Ammon's horn (tissue), 1 donor: ENCODE results near the gene XPO5.
"Not testable (repeated sequence)": the region's sequence is repeated elsewhere in the genome, so short reads cannot be mapped to it uniquely, and the experiment has no call there.

ENCODE experiments used
- DNase-seq: peaks from one replicate; pipeline ENCODE4 v3.0.0-alpha.2; 2016; ENCODE audit warnings: low spot score

Gene XPO5

GRCh38 chr6:43575772-43576551 is at the start of gene XPO5, which contains the start of gene POLH:
Gene XPO5, minus strand, starts transcription at chr6:43576038. Its CDS starts 174 bp downstream, at chr6:43575864.
Gene POLH, plus strand, starts transcription at chr6:43576185. Its CDS starts 6,135 bp downstream, at chr6:43582320.
- DNase-seq: peak; percentile 94

- DNase-seq: no peak
These were observed 49.7 kb upstream of the XPO5 start for GRCh38 chr6:43625393-43625992.

DNA sequence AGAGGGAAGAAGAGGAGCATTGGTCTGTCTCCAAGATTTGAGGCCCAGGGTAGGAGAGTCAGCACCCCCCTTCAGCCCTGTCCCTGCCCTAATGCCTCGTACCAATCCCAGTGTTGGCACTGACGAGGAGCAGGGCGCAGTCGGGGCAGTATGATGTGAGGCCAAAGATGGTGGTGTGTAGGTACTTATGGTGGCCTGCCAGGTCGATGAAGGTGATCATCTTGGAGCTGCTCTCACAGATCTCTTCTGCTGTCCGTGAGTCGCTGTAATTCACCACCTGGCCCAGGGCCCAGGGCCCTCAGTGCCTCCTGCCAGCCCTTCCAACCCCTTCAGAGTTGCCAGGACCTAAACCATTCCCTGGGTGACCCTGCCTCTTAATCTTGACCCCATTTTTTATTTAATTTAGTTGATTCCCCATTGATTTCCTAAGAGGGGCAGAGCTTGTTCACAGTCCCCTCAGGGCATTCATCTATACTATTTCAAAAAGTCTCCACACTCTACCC is 49.0 kb upstream of the XPO5 start:
- DNase-seq: no peak

DNA sequence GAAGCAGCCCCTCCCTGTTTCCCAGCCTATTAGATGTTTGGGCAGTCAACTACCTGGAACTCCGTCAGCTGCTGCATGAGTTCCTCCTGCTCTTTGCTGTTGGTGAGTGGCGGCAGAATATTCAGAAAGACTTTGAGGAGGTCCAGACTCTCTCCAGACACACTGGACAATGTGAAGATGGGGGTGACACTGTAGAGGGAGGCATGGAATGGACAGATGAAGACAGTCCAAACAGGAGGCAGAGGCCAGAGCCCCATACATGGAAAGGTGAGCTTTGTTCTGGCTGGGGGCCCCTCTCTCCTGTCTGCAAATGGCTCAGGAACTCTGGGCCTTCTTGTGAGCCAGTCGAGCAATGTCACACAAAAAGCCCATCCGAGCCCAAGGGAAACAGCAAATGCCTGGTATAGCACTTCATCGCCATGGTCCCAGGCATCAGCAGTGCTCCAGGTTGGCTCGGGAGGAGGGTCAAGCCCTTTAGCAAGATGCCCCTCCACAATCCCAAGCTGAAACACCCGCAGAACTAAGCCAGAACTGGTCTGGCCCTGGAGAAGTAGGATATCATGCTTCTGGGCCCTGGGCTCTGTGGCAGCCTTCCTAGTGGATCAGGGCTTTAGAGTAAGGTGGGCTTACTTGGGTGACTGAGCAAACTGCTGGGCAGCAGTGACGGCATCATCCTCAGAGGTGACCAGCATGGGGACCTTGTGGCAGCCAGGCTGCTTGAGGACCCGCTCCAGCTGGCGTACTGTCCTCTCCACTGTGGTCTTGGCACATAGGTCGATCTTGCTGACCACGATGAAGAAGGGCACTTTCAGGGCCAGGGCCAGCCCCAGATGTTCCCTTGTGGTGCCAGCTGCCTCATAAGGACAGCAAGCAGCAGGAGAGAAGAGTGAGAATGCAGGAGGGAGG is 48.3 kb upstream of the XPO5 start:
- DNase-seq: no peak

GRCh38 chr6:43622541-43622940 is 46.7 kb upstream of the XPO5 start:
- no peak for DNase-seq

DNA sequence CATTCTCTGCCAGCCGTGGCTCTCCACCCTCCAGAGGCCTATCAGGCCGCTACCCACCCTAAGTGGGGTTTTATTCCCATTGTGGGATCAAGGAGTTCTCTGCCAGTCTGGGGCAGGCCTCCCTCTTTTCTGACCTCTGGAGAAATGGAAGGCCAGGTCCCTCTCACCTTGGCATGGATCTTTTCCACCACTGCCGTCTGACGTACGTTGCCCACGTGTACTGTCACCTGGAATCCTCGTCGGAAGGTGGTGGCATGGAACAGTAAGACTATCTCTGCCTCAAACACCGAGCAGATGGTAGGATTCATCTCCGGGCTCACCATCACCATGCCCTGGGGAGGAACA is 46.0 kb upstream of the XPO5 start:
- no peak for DNase-seq

GRCh38 chr6:43621078-43621835 is 45.4 kb upstream of the XPO5 start:
- DNase-seq: no peak

DNA sequence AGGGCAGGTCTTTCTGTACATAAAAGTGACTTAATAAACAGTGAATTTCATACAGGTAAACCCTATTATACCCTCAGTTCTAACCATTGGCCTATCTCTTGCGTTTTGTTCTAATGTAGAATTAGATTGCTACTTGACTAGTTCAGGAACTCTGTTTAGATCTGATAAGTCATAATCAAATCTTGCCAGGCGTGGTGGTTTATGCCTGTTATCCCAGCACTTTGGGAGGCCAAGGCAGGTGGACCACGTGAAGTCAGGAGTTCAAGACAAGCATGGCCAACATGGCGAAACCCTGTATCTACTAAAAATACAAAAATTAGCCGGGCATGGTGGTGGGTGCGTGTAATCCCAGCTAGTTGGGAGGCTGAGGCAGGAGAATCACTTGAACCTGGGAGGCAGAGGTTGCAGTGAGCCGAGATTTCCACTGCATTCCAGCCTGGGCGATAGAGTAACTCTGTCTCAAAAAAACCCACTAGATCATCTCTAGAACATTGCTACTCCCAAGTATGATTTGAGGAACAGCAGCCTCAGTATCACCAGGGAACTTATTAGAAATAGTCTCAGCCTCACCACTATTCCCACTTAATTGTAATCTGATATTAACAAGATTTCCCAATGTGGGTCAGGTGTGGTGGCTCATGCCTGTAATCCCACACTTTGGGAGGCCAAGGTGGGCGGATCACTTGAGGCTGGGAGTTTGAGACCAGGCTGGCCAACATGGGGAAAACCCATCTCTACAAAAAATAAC is 41.1 kb upstream of the XPO5 start:
- no peak for DNase-seq

DNA sequence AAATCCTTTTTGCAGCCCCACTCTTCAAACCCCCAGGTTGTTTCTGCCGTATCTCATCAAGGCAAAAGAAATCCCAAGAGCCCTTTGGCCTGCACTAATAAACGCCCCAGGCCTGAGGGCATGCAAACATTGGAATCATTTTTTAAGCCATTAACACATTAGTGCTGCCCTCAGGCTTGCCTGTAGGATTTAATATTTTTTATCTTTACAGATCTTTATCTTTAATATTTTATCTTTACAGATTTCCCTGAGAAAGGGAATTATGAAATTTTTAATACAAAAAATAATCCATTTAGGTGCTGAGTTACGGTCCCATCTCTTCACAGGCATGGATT is 38.5 kb upstream of the XPO5 start:
- DNase-seq: no peak

DNA sequence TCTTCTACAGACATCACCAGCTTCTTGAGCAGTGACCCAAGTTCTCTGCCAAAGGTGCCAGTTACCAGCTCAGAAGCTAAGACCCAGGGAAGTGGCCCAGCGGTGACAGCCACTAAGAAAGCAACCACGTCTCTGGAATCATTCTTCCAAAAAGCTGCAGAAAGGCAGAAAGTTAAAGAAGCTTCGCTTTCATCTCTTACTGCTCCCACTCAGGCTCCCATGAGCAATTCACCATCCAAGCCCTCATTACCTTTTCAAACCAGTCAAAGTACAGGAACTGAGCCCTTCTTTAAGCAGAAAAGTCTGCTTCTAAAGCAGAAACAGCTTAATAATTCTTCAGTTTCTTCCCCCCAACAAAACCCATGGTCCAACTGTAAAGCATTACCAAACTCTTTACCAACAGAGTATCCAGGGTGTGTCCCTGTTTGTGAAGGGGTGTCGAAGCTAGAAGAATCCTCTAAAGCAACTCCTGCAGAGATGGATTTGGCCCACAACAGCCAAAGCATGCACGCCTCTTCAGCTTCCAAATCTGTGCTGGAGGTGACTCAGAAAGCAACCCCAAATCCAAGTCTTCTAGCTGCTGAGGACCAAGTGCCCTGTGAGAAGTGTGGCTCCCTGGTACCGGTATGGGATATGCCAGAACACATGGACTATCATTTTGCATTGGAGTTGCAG is 38.0 kb upstream of the XPO5 start:
- DNase-seq: no peak

DNA sequence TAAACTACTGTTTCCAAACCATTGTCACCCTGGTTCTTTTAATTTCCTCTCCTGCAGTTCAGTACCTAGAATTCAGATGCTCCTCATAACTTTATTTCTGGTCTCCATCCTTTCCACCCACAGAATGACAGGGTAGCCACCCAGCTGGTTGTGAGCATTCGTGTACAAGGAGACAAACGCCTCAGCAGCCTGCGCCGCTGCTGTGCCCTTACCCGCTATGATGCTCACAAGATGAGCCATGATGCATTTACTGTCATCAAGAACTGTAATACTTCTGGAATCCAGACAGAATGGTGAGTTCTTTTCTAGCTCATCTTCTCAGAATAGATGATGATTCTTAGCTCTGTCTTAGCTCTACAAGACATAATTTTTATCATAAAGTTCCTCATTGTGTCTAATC is 34.6 kb upstream of the XPO5 start:
- DNase-seq: no peak

GRCh38 chr6:43609402-43609801 is 33.6 kb upstream of the XPO5 start:
- no peak for DNase-seq

DNA sequence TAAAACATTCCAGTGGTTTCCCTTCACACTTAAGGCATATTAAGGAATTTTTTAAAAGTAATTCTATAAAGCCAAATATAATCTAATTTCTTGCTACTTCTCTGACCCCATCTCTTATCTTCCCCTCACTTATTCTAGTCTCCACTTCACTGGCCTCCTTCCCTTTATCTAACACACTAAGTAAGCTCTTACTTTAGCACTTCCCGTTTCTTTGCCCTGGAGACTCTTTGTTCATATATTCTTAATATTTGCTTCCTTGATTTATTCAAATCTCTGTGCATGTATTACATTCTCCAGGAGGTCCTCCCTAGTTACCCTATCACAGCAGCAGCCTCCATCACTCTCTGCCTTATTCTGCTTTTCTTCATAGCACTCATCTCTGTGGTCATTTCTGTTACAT is 33.0 kb upstream of the XPO5 start:
- DNase-seq: no peak

DNA sequence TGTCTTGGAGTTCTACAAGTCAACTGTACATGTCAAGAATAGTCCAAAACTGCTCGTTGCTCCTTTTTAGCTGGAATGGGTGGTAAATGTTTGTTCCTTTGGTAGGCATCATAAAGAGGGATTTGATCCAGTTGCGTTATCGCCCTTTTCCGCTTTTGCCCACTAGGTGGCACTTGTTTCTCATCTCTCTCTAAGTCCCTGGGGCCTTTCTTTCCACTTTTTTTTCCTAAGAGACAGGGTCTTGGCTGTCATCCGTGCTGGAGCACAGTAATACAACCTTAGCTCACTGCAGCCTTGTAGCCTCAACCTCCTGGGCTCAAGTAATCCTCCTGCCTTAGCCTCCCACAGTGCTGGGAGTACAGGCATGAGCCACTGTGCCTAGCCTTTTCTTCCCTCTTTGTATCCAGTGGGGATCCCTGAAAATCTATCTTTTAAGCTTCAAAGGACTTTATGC is 32.5 kb upstream of the XPO5 start:
- peak; percentile 84 for DNase-seq

- DNase-seq: no peak
These were observed 30.2 kb upstream of the XPO5 start for GRCh38 chr6:43606019-43606418.

DNA sequence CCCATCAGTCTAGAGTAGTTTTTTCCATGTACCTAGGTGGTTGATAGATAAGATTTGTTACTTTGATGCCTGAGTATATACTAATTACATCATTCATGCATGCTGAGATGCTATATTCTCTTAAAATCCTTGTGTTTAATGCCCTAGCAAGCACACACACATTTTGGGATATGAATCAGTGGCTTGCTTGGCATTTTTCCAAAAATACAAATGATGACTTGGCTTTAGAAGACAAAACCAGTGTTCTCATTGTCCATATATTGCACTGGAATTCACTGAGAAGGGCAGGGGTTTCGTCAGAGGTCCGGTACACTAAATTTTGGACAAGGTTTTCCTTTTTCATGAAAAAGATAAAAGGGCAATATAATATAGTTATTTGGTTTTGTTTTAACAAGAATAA is 28.3 kb upstream of the XPO5 start:
- DNase-seq: no peak

- no peak for DNase-seq
These were observed 24.8 kb upstream of the XPO5 start for GRCh38 chr6:43600595-43600994.

DNA sequence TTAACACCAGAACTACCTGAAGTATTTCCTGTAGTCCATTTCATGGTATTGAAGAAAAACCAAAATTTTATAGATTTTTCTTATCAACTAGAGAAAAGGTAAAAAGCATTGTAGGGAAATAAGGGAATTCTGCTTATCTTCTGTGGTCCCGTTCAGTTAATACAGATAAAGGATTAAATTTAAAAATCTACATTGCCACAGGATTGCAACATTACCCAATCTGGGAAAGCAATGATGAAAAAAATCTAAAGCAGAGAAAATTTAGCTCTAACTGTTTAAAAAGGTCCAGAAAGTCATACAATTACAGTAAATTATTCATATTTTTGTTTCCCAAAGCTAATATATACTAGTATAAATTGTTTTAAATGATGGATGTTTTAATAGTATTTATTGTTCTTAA is 18.1 kb upstream of the XPO5 start:
- no peak for DNase-seq

- DNase-seq: not testable (repeated sequence)
These were observed 13.7 kb upstream of the XPO5 start for GRCh38 chr6:43589564-43589963.

- DNase-seq: no peak
These were observed 12.4 kb upstream of the XPO5 start for GRCh38 chr6:43588194-43588593.
